ENCODE results near the gene OAT. TPM values are rescaled to one million over a fixed set of nuclear protein-coding genes. Genes with fewer than 3 reads are reported as not detected.
"Not testable (repeated sequence)": the region's sequence is repeated elsewhere in the genome, so short reads cannot be mapped to it uniquely, and the experiment has no call there.

The OAT gene
- total RNA-seq, 1 experiment from 2014 or later: 79.8 TPM

DNA sequence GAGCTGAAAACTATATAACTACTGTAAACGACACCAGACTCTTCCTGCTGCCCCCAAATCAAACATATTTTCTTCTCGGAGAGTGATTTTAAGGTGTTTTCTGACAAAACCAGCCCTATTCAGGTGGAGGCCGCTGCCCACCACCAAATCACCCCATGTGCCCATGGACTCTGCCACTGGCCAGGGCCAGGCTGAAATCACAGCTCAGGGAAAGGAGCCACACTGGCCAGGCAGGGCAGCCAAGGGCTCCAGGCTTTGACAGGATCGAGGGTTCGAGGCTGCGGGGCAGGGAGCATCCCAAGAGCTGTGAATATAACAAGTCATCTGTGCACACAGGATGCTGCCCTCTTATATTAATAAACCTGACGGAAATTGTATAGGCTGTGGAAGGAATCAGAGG, 48.3 kb downstream of the OAT start:
- ChIA-PET POLR2A (ENCODE audit: unreplicated experiment) (no interaction called here), CTCF (no interaction called here)
- Histone ChIP-seq H3K9me2 (replicated peaks; ENCODE audit: low read length) (no peaks in the 10 kb centered on the region), H3K9ac (ENCODE audit: low read length) (no peak overlapping the region), H3K27me3 (ENCODE audit: low read length) (no peaks in the 10 kb centered on the region), H3K4me3 (ENCODE audit: low read length) (no peak overlapping the region), H3K79me2 (ENCODE audit: low read length) (no peaks in the 10 kb centered on the region), H3K9me3 (ENCODE audit: low read length) (no peaks in the 10 kb centered on the region), H3K36me3 (ENCODE audit: low read depth, low read length) (no peaks in the 10 kb centered on the region), H4K20me1 (ENCODE audit: low read length) (no peaks in the 10 kb centered on the region), H3K4me1 (ENCODE audit: insufficient read depth, low read length) (no peaks in the 10 kb centered on the region), H3F3A (ENCODE audit: low read length, unreplicated experiment) (no peaks in the 10 kb centered on the region), H2AFZ (ENCODE audit: low read length) (no peak overlapping the region), H3K4me2 (ENCODE audit: low read length) (no peak overlapping the region), H3K27ac (ENCODE audit: low read length) (no peak overlapping the region)
- TF ChIP-seq, protein P1, sequence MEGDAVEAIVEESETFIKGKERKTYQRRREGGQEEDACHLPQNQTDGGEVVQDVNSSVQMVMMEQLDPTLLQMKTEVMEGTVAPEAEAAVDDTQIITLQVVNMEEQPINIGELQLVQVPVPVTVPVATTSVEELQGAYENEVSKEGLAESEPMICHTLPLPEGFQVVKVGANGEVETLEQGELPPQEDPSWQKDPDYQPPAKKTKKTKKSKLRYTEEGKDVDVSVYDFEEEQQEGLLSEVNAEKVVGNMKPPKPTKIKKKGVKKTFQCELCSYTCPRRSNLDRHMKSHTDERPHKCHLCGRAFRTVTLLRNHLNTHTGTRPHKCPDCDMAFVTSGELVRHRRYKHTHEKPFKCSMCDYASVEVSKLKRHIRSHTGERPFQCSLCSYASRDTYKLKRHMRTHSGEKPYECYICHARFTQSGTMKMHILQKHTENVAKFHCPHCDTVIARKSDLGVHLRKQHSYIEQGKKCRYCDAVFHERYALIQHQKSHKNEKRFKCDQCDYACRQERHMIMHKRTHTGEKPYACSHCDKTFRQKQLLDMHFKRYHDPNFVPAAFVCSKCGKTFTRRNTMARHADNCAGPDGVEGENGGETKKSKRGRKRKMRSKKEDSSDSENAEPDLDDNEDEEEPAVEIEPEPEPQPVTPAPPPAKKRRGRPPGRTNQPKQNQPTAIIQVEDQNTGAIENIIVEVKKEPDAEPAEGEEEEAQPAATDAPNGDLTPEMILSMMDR (conservative IDR thresholded peaks at IDR 0.05; ENCODE audit: low read depth, low read length): no peak
- TF ChIP-seq EZH2phosphoT487 (IDR thresholded peaks at IDR 0.05; ENCODE audit: borderline replicate concordance, low read length) (no peak), EZH2 (IDR thresholded peaks at IDR 0.05; ENCODE audit: low read length, unreplicated experiment) (no peak)
- intact Hi-C loops (cut with micrococcal nuclease): no loop called here
- ATAC-seq (no peak), DNase-seq (no peak)
- no TSS peak for BruUV-seq (replicated peaks)

DNA sequence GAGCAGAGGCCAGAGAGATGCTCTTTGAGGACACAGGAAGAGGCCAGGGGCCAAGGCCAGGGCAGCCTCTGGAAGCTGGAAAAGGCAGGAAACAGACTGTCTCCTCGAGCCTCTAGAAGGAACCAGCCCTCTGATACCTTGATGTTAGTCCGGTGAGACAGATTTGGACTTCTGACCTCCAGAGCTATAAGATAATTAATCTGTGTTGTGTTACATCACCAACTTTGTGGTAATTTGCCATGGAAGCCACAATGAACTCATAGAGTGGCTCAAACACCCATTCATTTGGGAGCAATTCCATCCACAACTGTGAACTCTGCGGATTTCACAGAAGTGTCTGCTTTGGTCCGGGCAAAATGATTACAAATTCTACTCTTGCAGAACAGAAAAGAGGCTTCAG, 48.7 kb downstream of the OAT start:
- intact Hi-C loops (cut with micrococcal nuclease): no loop called here
- H3K4me3 ChIP-seq (ENCODE audit: low read length): no peak overlapping the region
- no peaks in the 10 kb centered on the region for H3K9me3 ChIP-seq (ENCODE audit: low read length)
- H3K27ac ChIP-seq (ENCODE audit: low read length): no peak overlapping the region
- TF ChIP-seq, protein P1 (conservative IDR thresholded peaks at IDR 0.05; ENCODE audit: low read depth, low read length): no peak
- TF ChIP-seq EZH2phosphoT487 (IDR thresholded peaks at IDR 0.05; ENCODE audit: borderline replicate concordance, low read length) (no peak), EZH2 (IDR thresholded peaks at IDR 0.05; ENCODE audit: low read length, unreplicated experiment) (no peak)
- H3K4me2 ChIP-seq (ENCODE audit: low read length): no peak overlapping the region
- BruUV-seq (replicated peaks): no TSS peak
- CTCF ChIA-PET: no interaction called here
- no peak for DNase-seq
- H3K9ac ChIP-seq (ENCODE audit: low read length): no peak overlapping the region
- POLR2A ChIA-PET (ENCODE audit: unreplicated experiment): no interaction called here
- no peaks in the 10 kb centered on the region for H3K4me1 ChIP-seq (ENCODE audit: insufficient read depth, low read length)
- no peaks in the 10 kb centered on the region for H3K79me2 ChIP-seq (ENCODE audit: low read length)
- H3F3A ChIP-seq (ENCODE audit: low read length, unreplicated experiment): no peaks in the 10 kb centered on the region
- no peaks in the 10 kb centered on the region; the same call in 1 of the 2 replicates for H3K27me3 ChIP-seq (ENCODE audit: low read length)
- no peak overlapping the region for H2AFZ ChIP-seq (ENCODE audit: low read length)
- no peaks in the 10 kb centered on the region for H4K20me1 ChIP-seq (ENCODE audit: low read length)
- ATAC-seq: no peak
- H3K36me3 ChIP-seq (ENCODE audit: low read depth, low read length): no peaks in the 10 kb centered on the region
- H3K9me2 ChIP-seq (replicated peaks; ENCODE audit: low read length): no peaks in the 10 kb centered on the region

DNA sequence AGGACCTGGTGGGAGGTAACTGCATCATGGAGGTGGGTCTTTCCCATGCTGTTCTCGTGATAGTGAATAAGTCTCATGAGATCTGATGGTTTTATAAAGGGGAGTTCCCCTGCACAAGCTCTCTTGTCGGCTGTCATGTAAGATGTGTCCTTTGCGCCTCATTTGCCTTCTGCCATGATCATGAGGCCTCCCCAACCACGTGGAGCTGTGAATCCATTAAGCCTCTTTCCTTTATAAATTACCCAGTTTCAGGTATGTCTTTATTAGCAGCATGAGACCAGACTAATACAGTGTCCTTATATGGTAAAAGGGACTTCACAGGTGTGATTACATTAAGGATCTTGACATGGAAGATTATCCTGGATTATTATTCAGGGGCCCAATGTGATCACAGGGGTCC, 49.2 kb downstream of the OAT start:
- BruUV-seq (replicated peaks); H3K9me2 ChIP-seq (replicated peaks; ENCODE audit: low read length); H2AFZ ChIP-seq (ENCODE audit: low read length); ATAC-seq; H3K36me3 ChIP-seq (ENCODE audit: low read depth, low read length); H3K27me3 ChIP-seq (ENCODE audit: low read length); DNase-seq; H3K9ac ChIP-seq (ENCODE audit: low read length); H3K4me3 ChIP-seq (ENCODE audit: low read length); H3K4me2 ChIP-seq (ENCODE audit: low read length); H3K79me2 ChIP-seq (ENCODE audit: low read length); POLR2A ChIA-PET (ENCODE audit: unreplicated experiment); H3F3A ChIP-seq (ENCODE audit: low read length, unreplicated experiment); CTCF ChIA-PET; H3K4me1 ChIP-seq (ENCODE audit: insufficient read depth, low read length); intact Hi-C loops (cut with micrococcal nuclease); H3K9me3 ChIP-seq (ENCODE audit: low read length); H4K20me1 ChIP-seq (ENCODE audit: low read length); H3K27ac ChIP-seq (ENCODE audit: low read length): not testable (repeated sequence)

All from PC-3 (cell line).